Activated CD8-positive, alpha-beta T cell treated with anti-CD3 and anti-CD28 coated beads, Interleukin-2, amount 10 ng/mL, durations not matched to agents 7 days and 5 days (primary cell): ENCODE measurements around the gene MTM1. TPM values are rescaled to one million over a fixed set of nuclear protein-coding genes. Genes with fewer than 3 reads are reported as not detected.

ENCODE experiments used
- total RNA-seq, 2 experiments: library from RNA; stranded (reverse); gene quantifications; one replicate each; pipeline ENCODE4 v1.2.3, GENCODE V29; 2021

The MTM1 gene
- total RNA-seq, 2 experiments from 2014 or later = 28.7 to 34.8 TPM

Other genes with a start within 250 kb of the MTM1 start
- 1 to 10 TPM in 1 of 2 experiments, under 1 TPM in 1; 0.81 to 1.4 TPM for gene MAMLD1, start 205.3 kb upstream of the MTM1 start, total RNA-seq
- gene MTMR1, start 124.8 kb downstream of the MTM1 start, total RNA-seq = 10 to 100 TPM; 45.0 to 49.4 TPM